Spleen (tissue), 11 donors: Measurements from ENCODE around the gene BCORL1. TPM values are rescaled to one million over a fixed set of nuclear protein-coding genes. Genes with fewer than 3 reads are reported as not detected.

ENCODE experiments used
- DNase-seq: peaks from one replicate; pipeline ENCODE4 v3.0.0-alpha.2; 2020
- H3K27ac ChIP-seq, 8 donors: fragments of 200-600 bp; sonication (generic) in 7 of 8; 1 replicate in 4 of 8; 2 replicates in 4 of 8; pipeline versions ENCODE4 v1.5.0 to v1.8.0; 2016 to 2021; ENCODE audit warnings: inconsistent platforms in 4 of 8, mild to moderate bottlenecking in 4 of 8, moderate library complexity in 1 of 8
- H3K27me3 ChIP-seq, 7 donors: fragments of 200-600 bp; sonication (generic) in 6 of 7; replicated peaks in 1 of 7; 1 replicate in 4 of 7; 2 replicates in 3 of 7; pipeline versions ENCODE4 v1.5.0 to v1.8.0; 2016 to 2021; ENCODE audit warnings: inconsistent platforms in 3 of 7, mild to moderate bottlenecking in 1 of 7
- H3K36me3 ChIP-seq, 6 donors: fragments of 200-600 bp; sonication (generic) in 5 of 6; 1 replicate in 4 of 6; 2 replicates in 2 of 6; pipeline versions ENCODE4 v1.5.0 to v1.8.0; 2016 to 2021; ENCODE audit warnings: inconsistent platforms in 2 of 6
- H3K4me1 ChIP-seq, 6 donors: fragments of 200-600 bp; sonication (generic) in 5 of 6; 1 replicate in 3 of 6; 2 replicates in 3 of 6; pipeline versions ENCODE4 v1.5.0 to v1.8.0; 2016 to 2021; ENCODE audit warnings: inconsistent platforms in 3 of 6
- H3K4me3 ChIP-seq, 8 donors: fragments of 200-600 bp; sonication (generic) in 7 of 8; 1 replicate in 4 of 8; 2 replicates in 4 of 8; pipeline versions ENCODE4 v1.5.0 to v1.8.0; 2016 to 2021; ENCODE audit warnings: inconsistent platforms in 4 of 8, mild to moderate bottlenecking in 4 of 8, moderate library complexity in 2 of 8
- H3K9me3 ChIP-seq, 8 donors: fragments of 200-600 bp; sonication (generic) in 7 of 8; 1 replicate in 4 of 8; 2 replicates in 4 of 8; pipeline versions ENCODE4 v1.5.0 to v1.8.0; 2016 to 2021; ENCODE audit warnings: inconsistent platforms in 4 of 8
- POLR2A ChIP-seq, 3 donors: fragments of 450-650 bp; IDR thresholded peaks; one replicate each; pipeline ENCODE4 v1.5.1; 2017; ENCODE audit warnings: antibody characterized with exemption in 3 of 3, mild to moderate bottlenecking in 1 of 3
- POLR2AphosphoS5 ChIP-seq, 3 donors: sonication (generic); formaldehyde crosslinking; IDR thresholded peaks; one replicate each; pipeline ENCODE4 v1.5.1; 2017; ENCODE audit warnings: antibody characterized with exemption in 3 of 3
- WGBS, 5 donors: extraction: QIAGEN DNeasy Blood & Tissue Kit in 3 of 5; methylation state at CpG; one replicate each; pipeline versions ENCODE4 v1.1.5 to v1.1.7; 2013 to 2018; 5-methylcytosine and 5-hydroxymethylcytosine counted together
- intact Hi-C: fragments of 100-400 bp; cut with DNase I; formaldehyde crosslinking; loops from one replicate; pipeline ENCODE4 v1.15.0; 2023; ENCODE audit warnings: low total_unique reads
- polyA plus RNA-seq, 3 donors: library from polyadenylated mRNA; stranded (reverse); fragments of 200-250 nt; gene quantifications; one replicate each; pipeline ENCODE4 v1.2.1, GENCODE V29; 2013
- total RNA-seq, 7 donors: library from RNA; depleted of rRNA in 3 of 7; stranded (reverse); fragments of >200 nt in 3 of 7; fragmentation: NEBNext Ultra II Directional in 4 of 7; extraction: Animal tissue kit (Norgen Biotek cat#: 25700) in 4 of 7; gene quantifications; one replicate each; pipeline versions ENCODE4 v1.1.0 to v1.2.1, GENCODE V29; 2016 to 2021
- TF ChIP-seq, protein P1 (sequence below), 11 experiments: fragments of 200-600 bp in 7 of 11; fragments of 450-650 bp in 4 of 11; sonication (generic) in 4 of 11; IDR thresholded peaks in 8 of 11; conservative IDR thresholded peaks in 3 of 11; 1 replicate in 7 of 11; 2 replicates in 4 of 11; pipeline versions ENCODE4 v1.4.0 to v1.8.0; 2016 to 2021; ENCODE audit warnings: antibody characterized with exemption in 11 of 11, inconsistent platforms in 4 of 11, mild to moderate bottlenecking in 1 of 11
- donor health status: healthy with polysubstance abuse.
- donor health status: DM: no; HTN: no; CAD: no; lungs with moderate emphysema.
- donor health status: DM: no; HTN: no; CAD: no.
- donor health status: Bipolar disorder and iron deficiency.
- donor health status: healthy.
- donor health status: DM: no; HTN: no; CAD: no.
- donor health status: DM: yes; HTN: yes; CAD: no.

Gene BCORL1
- total and polyA plus RNA-seq, 10 donors, result 0.85 to 18.1 (median 12.3) TPM

- Histone ChIP-seq H3K4me1 (peaks cover 26 to 99% (median 92%) of the 10 kb centered on the region in 6 donors), H3K36me3 (no peaks in the 10 kb centered on the region), H3K9me3 (no peaks in the 10 kb centered on the region), H3K27me3 (no peaks in the 10 kb centered on the region), H3K27ac (peak overlapping the region; percentile 22 to 93 (median 84)), H3K4me3 (peak overlapping the region in 7 of 8 donors; percentile 4 to 67 (median 27))
- intact Hi-C loops, result no loop called here
- TF ChIP-seq POLR2A (IDR thresholded peaks at IDR 0.05), result peak in 1 of 3 donors; percentile 30
- peak; percentile 81 to 85 (median 83) for TF ChIP-seq POLR2AphosphoS5 (IDR thresholded peaks at IDR 0.05)
- TF ChIP-seq, protein P1, sequence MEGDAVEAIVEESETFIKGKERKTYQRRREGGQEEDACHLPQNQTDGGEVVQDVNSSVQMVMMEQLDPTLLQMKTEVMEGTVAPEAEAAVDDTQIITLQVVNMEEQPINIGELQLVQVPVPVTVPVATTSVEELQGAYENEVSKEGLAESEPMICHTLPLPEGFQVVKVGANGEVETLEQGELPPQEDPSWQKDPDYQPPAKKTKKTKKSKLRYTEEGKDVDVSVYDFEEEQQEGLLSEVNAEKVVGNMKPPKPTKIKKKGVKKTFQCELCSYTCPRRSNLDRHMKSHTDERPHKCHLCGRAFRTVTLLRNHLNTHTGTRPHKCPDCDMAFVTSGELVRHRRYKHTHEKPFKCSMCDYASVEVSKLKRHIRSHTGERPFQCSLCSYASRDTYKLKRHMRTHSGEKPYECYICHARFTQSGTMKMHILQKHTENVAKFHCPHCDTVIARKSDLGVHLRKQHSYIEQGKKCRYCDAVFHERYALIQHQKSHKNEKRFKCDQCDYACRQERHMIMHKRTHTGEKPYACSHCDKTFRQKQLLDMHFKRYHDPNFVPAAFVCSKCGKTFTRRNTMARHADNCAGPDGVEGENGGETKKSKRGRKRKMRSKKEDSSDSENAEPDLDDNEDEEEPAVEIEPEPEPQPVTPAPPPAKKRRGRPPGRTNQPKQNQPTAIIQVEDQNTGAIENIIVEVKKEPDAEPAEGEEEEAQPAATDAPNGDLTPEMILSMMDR (IDR thresholded peaks at IDR 0.05 in 8 of 11, conservative IDR thresholded peaks at IDR 0.05 in 3 of 11), result peak in 5 of 11 experiments; percentile 16 to 32 (median 20)
- WGBS, 5 donors, result 22 to 46% (median 36%) methylated on average over 7 to 13 of the region's 13 CpGs
- DNase-seq, result peak; percentile 93
Observed at GRCh38 chrX:130086447-130087206, 104.2 kb downstream of the BCORL1 start.

- H3K9me3 ChIP-seq, result no peaks in the 10 kb centered on the region
- no peaks in the 10 kb centered on the region for H3K36me3 ChIP-seq
- no peaks in the 10 kb centered on the region for H3K27me3 ChIP-seq
- no peak overlapping the region for H3K4me3 ChIP-seq
- no peak for TF ChIP-seq POLR2AphosphoS5 (IDR thresholded peaks at IDR 0.05)
- TF ChIP-seq, protein P1 (IDR thresholded peaks at IDR 0.05 in 8 of 11, conservative IDR thresholded peaks at IDR 0.05 in 3 of 11), result no peak
- no peak for TF ChIP-seq POLR2A (IDR thresholded peaks at IDR 0.05)
- peaks cover 24 to 99% (median 82%) of the 10 kb centered on the region in 6 donors for H3K4me1 ChIP-seq
- H3K27ac ChIP-seq, result peak overlapping the region in 7 of 8 donors; percentile 41 to 93 (median 85)
- no peak for DNase-seq
- 51 to 68% (median 67%) methylated on average over 3 of the region's 3 CpGs for WGBS, 5 donors
- intact Hi-C loops, result no loop called here
Observed at GRCh38 chrX:130090364-130090763, 107.9 kb downstream of the BCORL1 start.

GRCh38 chrX:130091980-130092522 lies 109.6 kb downstream of the BCORL1 start:
- peak; percentile 97 for DNase-seq
- Histone ChIP-seq H3K9me3 (no peaks in the 10 kb centered on the region), H3K4me1 (peaks cover 18 to 99% (median 67%) of the 10 kb centered on the region in 6 donors), H3K36me3 (no peaks in the 10 kb centered on the region), H3K27me3 (no peaks in the 10 kb centered on the region), H3K27ac (peak overlapping the region; percentile 53 to 93 (median 82)), H3K4me3 (peak overlapping the region in 5 of 8 donors; percentile 23 to 65 (median 26))
- intact Hi-C loops, result no loop called here
- WGBS, 5 donors, result 4 to 43% (median 7%) methylated on average over 8 to 10 of the region's 10 CpGs
- TF ChIP-seq, protein P1 (IDR thresholded peaks at IDR 0.05 in 8 of 11, conservative IDR thresholded peaks at IDR 0.05 in 3 of 11), result peak in 7 of 11 experiments; percentile 8 to 49 (median 19)
- TF ChIP-seq POLR2A (IDR thresholded peaks at IDR 0.05), result no peak
- peak; percentile 81 to 89 (median 87) for TF ChIP-seq POLR2AphosphoS5 (IDR thresholded peaks at IDR 0.05)

DNA sequence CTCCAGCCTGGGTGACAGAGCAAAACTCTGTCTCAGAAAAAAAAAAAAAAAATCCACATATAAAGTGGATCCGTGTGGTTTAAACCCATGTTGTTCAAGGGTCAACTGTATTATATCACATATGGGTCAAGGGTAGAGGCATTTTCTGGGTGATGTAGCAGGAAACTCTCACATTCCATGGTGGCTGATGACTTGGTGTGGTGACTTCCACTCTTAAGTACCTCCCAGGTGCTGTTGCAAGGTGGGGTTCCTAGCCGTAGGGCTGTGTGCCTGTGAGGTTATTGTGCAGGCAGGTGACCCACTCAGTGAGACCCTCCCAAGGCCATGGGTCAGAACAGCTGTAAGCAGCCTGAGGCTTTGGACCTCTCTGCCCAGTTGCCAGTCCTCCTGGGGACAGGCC lies 110.8 kb downstream of the BCORL1 start:
- TF ChIP-seq, protein P1 (IDR thresholded peaks at IDR 0.05 in 8 of 11, conservative IDR thresholded peaks at IDR 0.05 in 3 of 11), result no peak
- TF ChIP-seq POLR2A (IDR thresholded peaks at IDR 0.05), result no peak
- no peak for TF ChIP-seq POLR2AphosphoS5 (IDR thresholded peaks at IDR 0.05)

More for the DNA sequence above, 110.8 kb downstream of the BCORL1 start:
- no peaks in the 10 kb centered on the region for H3K27me3 ChIP-seq
- 45 to 86% (median 70%) methylated on average over 1 to 2 of the region's 2 CpGs for WGBS, 5 donors
- H3K36me3 ChIP-seq, result no peaks in the 10 kb centered on the region
- H3K4me1 ChIP-seq, result peaks cover 16 to 97% (median 64%) of the 10 kb centered on the region in 6 donors
- H3K27ac ChIP-seq, result peak overlapping the region in 3 of 8 donors; percentile 88 to 93 (median 90)
- H3K4me3 ChIP-seq, result no peak overlapping the region
- H3K9me3 ChIP-seq, result no peaks in the 10 kb centered on the region
- no peak for DNase-seq
- intact Hi-C loops, result no loop called here
